ENCODE results near the gene BOD1. TPM values are rescaled to one million over a fixed set of nuclear protein-coding genes. Genes with fewer than 3 reads are reported as not detected.

The BOD1 gene
- total and polyA plus RNA-seq, 2 of the 8 experiments (the other 6 are each of a cell fraction or from before 2014, with no cell fraction given): 107 to 149 TPM

GRCh38 chr5:173623789-173624188, 7.3 kb upstream of the BOD1 start:
- POLR2A ChIA-PET (ENCODE audit: partially characterized antibody): interaction anchor here (0.5 to 1.2 kb wide), 2 partner anchors 340 to 353 kb away, joined by 3 to 5 read pairs; no protein-coding TSS in a partner anchor
- no peak for TF ChIP-seq RFX5 (IDR thresholded peaks at IDR 0.05; ENCODE audit: borderline replicate concordance, low read depth, low read length)
- TF ChIP-seq SRF (IDR thresholded peaks at IDR 0.05; ENCODE audit: low read depth, low read length): no peak
- TF ChIP-seq RNF2 (IDR thresholded peaks at IDR 0.05; ENCODE audit: borderline replicate concordance, low read depth, low read length, missing control alignments, poor library complexity, severe bottlenecking): no peak
- TF ChIP-seq TBP (IDR thresholded peaks at IDR 0.05; ENCODE audit: low read depth, low read length): no peak
- no peak for TF ChIP-seq NRF1 (IDR thresholded peaks at IDR 0.05; ENCODE audit: low read depth, low read length)
- TF ChIP-seq CHD2 (IDR thresholded peaks at IDR 0.05; ENCODE audit: low read length): no peak
- no peak for TF ChIP-seq SIRT6 (IDR thresholded peaks at IDR 0.05; ENCODE audit: low read length)
- TF ChIP-seq KDM1A (IDR thresholded peaks at IDR 0.05; ENCODE audit: borderline replicate concordance, low read length): no peak
- TF ChIP-seq PHF8 (conservative IDR thresholded peaks at IDR 0.05; ENCODE audit: low read depth, low read length): no peak
- TF ChIP-seq CTBP2 (IDR thresholded peaks at IDR 0.05; ENCODE audit: borderline replicate concordance, insufficient read depth, insufficient read length, low read length): no peak
- TF ChIP-seq KDM4A (IDR thresholded peaks at IDR 0.05; ENCODE audit: low read depth, low read length, severe bottlenecking): no peak
- no peak for TF ChIP-seq BACH1 (IDR thresholded peaks at IDR 0.05; ENCODE audit: low read length)
- TF ChIP-seq YY1 (IDR thresholded peaks at IDR 0.05; ENCODE audit: low read depth, low read length): no peak
- no peak for TF ChIP-seq TEAD4 (IDR thresholded peaks at IDR 0.05; ENCODE audit: low read depth, low read length)
- TF ChIP-seq JUN (IDR thresholded peaks at IDR 0.05; ENCODE audit: low read depth, low read length): no peak

More at GRCh38 chr5:173623789-173624188, 7.3 kb upstream of the BOD1 start:
- FAIRE-seq (no peak), DNase-seq (ENCODE audit: low read depth in 1 of 2, low spot score in 2 of 2) (no peak)
- Histone ChIP-seq H3K9ac (replicated peaks in 1 of 4; ENCODE audit: extremely low read depth in 1 of 4, low read depth in 3 of 4, low read length in 3 of 4) (no peak overlapping the region), H3K4me2 (ENCODE audit: insufficient read depth in 1 of 2, low read depth in 2 of 2, low read length in 2 of 2) (no peak overlapping the region), H2BK5ac (ENCODE audit: low read depth, low read length) (no peak overlapping the region; the same call in 1 of the 2 replicates), H3K18ac (ENCODE audit: extremely low read depth, low read length) (no peak overlapping the region), H3K23ac (ENCODE audit: insufficient read length) (no peak overlapping the region), H2AK5ac (ENCODE audit: low read depth, low read length) (0 out of 2 replicates have a peak overlapping the region, but pooled peaks have one; percentile 14), H3K79me1 (ENCODE audit: low read depth, low read length) (no peaks in the 10 kb centered on the region), H3K14ac (ENCODE audit: insufficient read length) (no peak overlapping the region), H4K5ac (ENCODE audit: insufficient read length, low read depth, low read length) (no peak overlapping the region), H3K4ac (replicated peaks; ENCODE audit: insufficient read length, low read depth, low read length) (no peak overlapping the region), H4K91ac (replicated peaks; ENCODE audit: insufficient read length, low read length) (peak overlapping the region; percentile 58), H2BK120ac (replicated peaks; ENCODE audit: low read depth, low read length) (no peak overlapping the region), H2AFZ (ENCODE audit: low read length) (no peak overlapping the region), H2BK12ac (ENCODE audit: low read depth, low read length) (no peak overlapping the region), H3K4me3 (ENCODE audit: extremely low read depth in 1 of 4, insufficient read depth in 2 of 4, low read depth in 3 of 4, low read length in 4 of 4) (no peak overlapping the region), H3K79me2 (ENCODE audit: control insufficient read depth in 1 of 2, insufficient read depth in 2 of 2, low read length in 2 of 2) (no peaks in the 10 kb centered on the region), H3K27me3 (replicated peaks in 1 of 4; ENCODE audit: control insufficient read depth in 3 of 4, extremely low read depth in 1 of 4, insufficient read depth in 3 of 4, low read length in 3 of 4) (no peaks in the 10 kb centered on the region), H2BK20ac (ENCODE audit: low read length) (0 out of 2 replicates have a peak overlapping the region, but pooled peaks have one; percentile 38), H4K8ac (ENCODE audit: extremely low read depth, insufficient read depth, low read length) (no peak overlapping the region), H3K27ac (ENCODE audit: low read depth, low read length) (no peak overlapping the region), H2BK15ac (ENCODE audit: low read length) (0 out of 2 replicates have a peak overlapping the region, but pooled peaks have one; percentile 18), H3K4me1 (replicated peaks in 1 of 4; ENCODE audit: control insufficient read depth in 3 of 4, insufficient read depth in 4 of 4, low read length in 3 of 4) (peaks cover 8 to 12% (median 9%) of the 10 kb centered on the region in 4 experiments), H3K9me3 (ENCODE audit: insufficient read depth in 2 of 2, low read depth in 1 of 2, low read length in 1 of 2) (no peaks in the 10 kb centered on the region), H3K36me3 (ENCODE audit: control insufficient read depth in 2 of 4, insufficient read depth in 4 of 4, low read length in 3 of 4) (no peaks in the 10 kb centered on the region), H3K23me2 (ENCODE audit: low read depth, low read length) (no peaks in the 10 kb centered on the region), H4K20me1 (replicated peaks in 1 of 2; ENCODE audit: control insufficient read depth in 1 of 2, insufficient read depth in 2 of 2, low read length in 2 of 2) (no peaks in the 10 kb centered on the region), H3K56ac (replicated peaks; ENCODE audit: insufficient read length, low read depth, low read length) (no peak overlapping the region)
- CTCF ChIA-PET (ENCODE audit: partially characterized antibody): interaction anchor here (0.5 to 3.2 kb wide), 9 partner anchors 9 to 361 kb away, joined by 3 to 11 read pairs (median 4); no protein-coding TSS in a partner anchor
- WGBS, 2 experiments (ENCODE audit: extremely low coverage in 1 of 2, insufficient coverage in 1 of 2, insufficient read length in 1 of 2, insufficient replicate concordance in 2 of 2, low coverage in 1 of 2, low lambda C conversion rate in 2 of 2, missing lambda C conversion rate in 1 of 2): 90% methylated on average over 1 of the region's 1 CpG; no CpG with 5 or more reads in 1 of the 2 experiments

Data from H1 (cell line).